OCI-LY3 (cell line): Measurements from ENCODE around the gene GALNT2.

Experiments
- H2AFZ ChIP-seq: fragments of 200-600, 300-600 bp; shearing (Covaris generic); 2 replicates; pipeline ENCODE4 v1.6.0; 2014; ENCODE audit warnings: antibody characterized with exemption, low read depth, low read length
- H3K27ac ChIP-seq: fragments of 200-600, 300-600 bp; sonication (generic); 2 replicates; pipeline ENCODE4 v1.5.1; 2014; ENCODE audit warnings: mild to moderate bottlenecking, low read length, moderate library complexity, mixed read lengths
- H3K27me3 ChIP-seq: fragments of 200-600, 300-600 bp; sonication (generic); 2 replicates; pipeline ENCODE4 v1.6.1; 2014; ENCODE audit warnings: low read depth, low read length, mixed read lengths
- H3K36me3 ChIP-seq: fragments of 200-600, 300-600 bp; sonication (generic); replicated peaks from 2 replicates; pipeline ENCODE3; 2014; ENCODE audit warnings: low read depth, low read length, mixed read lengths
- H3K4me1 ChIP-seq: fragments of 300-600, 200-600 bp; sonication (generic); 2 replicates; pipeline ENCODE4 v1.6.1; 2014; ENCODE audit warnings: low read length, mixed read lengths
- H3K4me2 ChIP-seq: fragments of 200-600, 300-600 bp; sonication (generic); 2 replicates; pipeline ENCODE4 v1.6.1; 2014; ENCODE audit warnings: low read length, mixed read lengths
- H3K4me3 ChIP-seq: fragments of 300-600, 200-600 bp; sonication (generic); 2 replicates; pipeline ENCODE4 v1.5.1; 2014; ENCODE audit warnings: antibody characterized with exemption, mild to moderate bottlenecking, low read length, moderate library complexity
- H3K79me2 ChIP-seq: fragments of 300-600, 200-600 bp; shearing (Covaris generic); 2 replicates; pipeline ENCODE4 v1.6.1; 2014; ENCODE audit warnings: mild to moderate bottlenecking, low read length, mixed read lengths
- H3K9ac ChIP-seq: fragments of 300-600, 200-600 bp; shearing (Covaris generic); 2 replicates; pipeline ENCODE4 v1.6.0; 2014; ENCODE audit warnings: mild to moderate bottlenecking, low read length, moderate library complexity
- H3K9me3 ChIP-seq: fragments of 200-600, 300-600 bp; shearing (Covaris generic); 2 replicates; pipeline ENCODE4 v1.6.1; 2014; ENCODE audit warnings: low read length, mixed read lengths; ENCODE audit not compliant: insufficient read depth
- H4K20me1 ChIP-seq: fragments of 200-600, 300-600 bp; sonication (generic); 2 replicates; pipeline ENCODE4 v1.6.1; 2016; ENCODE audit warnings: low read length, mixed read lengths; ENCODE audit not compliant: insufficient read depth
- EZH2phosphoT487 ChIP-seq: fragments of 200-600 bp; shearing (Covaris generic); IDR thresholded peaks from 2 replicates; pipeline ENCODE4 v1.6.1; 2018; ENCODE audit warnings: antibody characterized with exemption, mixed run types, low read depth
- TF ChIP-seq, protein P1 (sequence below): fragments of 200-600, 300-600 bp; sonication (generic); IDR thresholded peaks from 2 replicates; pipeline ENCODE4 v1.5.1; 2014; ENCODE audit warnings: antibody characterized with exemption, low read length, low read depth

GALNT2 gene

DNA sequence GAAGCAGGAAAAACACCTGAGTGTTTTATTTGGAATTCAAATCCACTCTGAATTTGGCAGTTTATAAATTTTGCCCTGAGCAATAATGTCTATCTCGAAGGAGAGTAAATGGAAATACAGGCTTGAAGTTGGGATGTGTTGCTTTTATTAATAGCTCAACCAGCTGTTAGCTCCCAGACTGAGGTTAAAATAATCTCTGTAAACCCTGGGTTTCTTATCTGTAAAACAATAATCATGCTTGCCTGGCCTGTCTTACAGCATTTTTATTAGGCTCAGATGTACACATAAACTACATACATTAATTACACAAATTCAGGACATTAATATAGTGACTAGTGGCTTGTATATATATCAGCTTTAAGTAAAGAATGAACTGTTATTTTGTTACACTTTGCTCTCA is 148.5 kb downstream of the GALNT2 start:
- Histone ChIP-seq H3K9me3 (no peaks in the 10 kb centered on the region), H3K4me2 (no peak overlapping the region), H3K4me3 (no peak overlapping the region), H3K4me1 (peaks cover 18% of the 10 kb centered on the region), H3K27me3 (no peaks in the 10 kb centered on the region), H2AFZ (no peak overlapping the region), H3K9ac (no peak overlapping the region), H3K36me3 (no peaks in the 10 kb centered on the region), H4K20me1 (peaks cover 35% of the 10 kb centered on the region), H3K79me2 (peaks cover 13% of the 10 kb centered on the region; the same call in 1 of the 2 replicates), H3K27ac (no peak overlapping the region)
- TF ChIP-seq EZH2phosphoT487 = no peak
- TF ChIP-seq, protein P1, sequence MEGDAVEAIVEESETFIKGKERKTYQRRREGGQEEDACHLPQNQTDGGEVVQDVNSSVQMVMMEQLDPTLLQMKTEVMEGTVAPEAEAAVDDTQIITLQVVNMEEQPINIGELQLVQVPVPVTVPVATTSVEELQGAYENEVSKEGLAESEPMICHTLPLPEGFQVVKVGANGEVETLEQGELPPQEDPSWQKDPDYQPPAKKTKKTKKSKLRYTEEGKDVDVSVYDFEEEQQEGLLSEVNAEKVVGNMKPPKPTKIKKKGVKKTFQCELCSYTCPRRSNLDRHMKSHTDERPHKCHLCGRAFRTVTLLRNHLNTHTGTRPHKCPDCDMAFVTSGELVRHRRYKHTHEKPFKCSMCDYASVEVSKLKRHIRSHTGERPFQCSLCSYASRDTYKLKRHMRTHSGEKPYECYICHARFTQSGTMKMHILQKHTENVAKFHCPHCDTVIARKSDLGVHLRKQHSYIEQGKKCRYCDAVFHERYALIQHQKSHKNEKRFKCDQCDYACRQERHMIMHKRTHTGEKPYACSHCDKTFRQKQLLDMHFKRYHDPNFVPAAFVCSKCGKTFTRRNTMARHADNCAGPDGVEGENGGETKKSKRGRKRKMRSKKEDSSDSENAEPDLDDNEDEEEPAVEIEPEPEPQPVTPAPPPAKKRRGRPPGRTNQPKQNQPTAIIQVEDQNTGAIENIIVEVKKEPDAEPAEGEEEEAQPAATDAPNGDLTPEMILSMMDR = no peak

DNA sequence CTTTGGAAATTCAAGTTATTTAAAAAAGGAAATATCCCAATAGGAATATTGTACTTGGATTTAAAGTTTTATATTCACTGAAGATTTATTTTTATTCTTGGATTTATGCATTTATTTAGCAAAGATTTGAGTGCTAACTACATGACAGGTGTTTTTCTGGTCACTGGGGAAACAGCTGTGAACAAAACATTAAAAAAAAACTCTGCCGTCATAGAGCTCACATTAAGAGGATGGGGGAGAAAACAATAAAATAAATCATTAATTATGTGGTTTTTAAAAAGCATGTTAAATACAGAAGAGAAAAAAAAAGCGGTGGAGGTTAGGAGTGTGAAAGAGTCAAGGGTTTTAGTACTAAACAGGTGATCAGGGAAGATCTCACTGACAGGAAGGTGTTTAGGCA is 149.9 kb downstream of the GALNT2 start:
- Histone ChIP-seq H4K20me1 (peaks cover 27% of the 10 kb centered on the region), H3K9ac (no peak overlapping the region), H3K4me2 (no peak overlapping the region), H3K4me3 (no peak overlapping the region), H3K27ac (no peak overlapping the region), H3K27me3 (no peaks in the 10 kb centered on the region), H3K4me1 (peaks cover 17% of the 10 kb centered on the region), H3K79me2 (peaks cover 12% of the 10 kb centered on the region; the same call in 1 of the 2 replicates), H3K9me3 (no peaks in the 10 kb centered on the region), H3K36me3 (no peaks in the 10 kb centered on the region), H2AFZ (no peak overlapping the region)
- no peak for TF ChIP-seq EZH2phosphoT487
- TF ChIP-seq, protein P1 = no peak

- TF ChIP-seq EZH2phosphoT487 = no peak
- TF ChIP-seq, protein P1 = no peak
- Histone ChIP-seq H3K79me2 (peaks cover 4% of the 10 kb centered on the region; the same call in 1 of the 2 replicates), H3K9ac (no peak overlapping the region), H3K4me2 (no peak overlapping the region), H3K4me3 (no peak overlapping the region), H4K20me1 (peaks cover 10% of the 10 kb centered on the region; the same call in 1 of the 2 replicates), H3K4me1 (no peaks in the 10 kb centered on the region), H3K27ac (no peak overlapping the region), H3K9me3 (no peaks in the 10 kb centered on the region), H2AFZ (no peak overlapping the region), H3K27me3 (no peaks in the 10 kb centered on the region), H3K36me3 (no peaks in the 10 kb centered on the region)
Measured at GRCh38 chr1:230218667-230219066, 151.6 kb downstream of the GALNT2 start.

- H3K4me2 ChIP-seq = no peak overlapping the region
- no peaks in the 10 kb centered on the region for H3K27me3 ChIP-seq
- peaks cover 4% of the 10 kb centered on the region; the same call in 1 of the 2 replicates for H3K79me2 ChIP-seq
- H3K27ac ChIP-seq = no peak overlapping the region
- H4K20me1 ChIP-seq = peaks cover 10% of the 10 kb centered on the region; the same call in 1 of the 2 replicates
- H3K36me3 ChIP-seq = no peaks in the 10 kb centered on the region
- H3K9me3 ChIP-seq = no peaks in the 10 kb centered on the region
- H3K9ac ChIP-seq = no peak overlapping the region
- H3K4me3 ChIP-seq = no peak overlapping the region
- TF ChIP-seq EZH2phosphoT487 = no peak
- TF ChIP-seq, protein P1 = no peak
- no peaks in the 10 kb centered on the region for H3K4me1 ChIP-seq
- no peak overlapping the region for H2AFZ ChIP-seq
Measured at GRCh38 chr1:230219174-230220067, 152.4 kb downstream of the GALNT2 start.
